A549 (cell line): ENCODE results near the gene PGBD5. TPM values are rescaled to one million over a fixed set of nuclear protein-coding genes. Genes with fewer than 3 reads are reported as not detected.

Experiments
- ATAC-seq, 2 experiments: fragments of 200-7000 bp in 1 of 2; fragments of >200 bp in 1 of 2; cut with Nextera tagmentation in 1 of 2; cut with Tn5 transposase in 1 of 2; 3 replicates each; pipeline versions ENCODE4 v1.8.0 to v1.9.1; 2018 to 2020; ENCODE audit warnings: mild to moderate bottlenecking in 1 of 2, moderate library complexity in 1 of 2
- CTCF ChIA-PET: fragments of 300-600 bp; sonication (Branson Sonifier 250); formaldehyde crosslinking; extraction: SDS; loops from one replicate; lab custom pipeline; 2021; ENCODE audit warnings: antibody characterized with exemption, inconsistent platforms; lab: Yijun Ruan, JAX
- POLR2A ChIA-PET: fragments of 350-600 bp; formaldehyde crosslinking; extraction: SDS; loops from one replicate; lab custom pipeline; 2021; ENCODE audit warnings: antibody characterized with exemption, inconsistent platforms; lab: Yijun Ruan, JAX
- DNase-seq, 2 experiments: peaks; one replicate each; pipeline versions ENCODE4 v3.0.0 to v3.0.0-alpha.2; 2011 to 2016; ENCODE audit warnings: low read depth in 1 of 2, low spot score in 1 of 2
- FAIRE-seq: peaks from 2 replicates; lab custom pipeline; 2011; peaks lifted over from hg19 to GRCh38; lab: Jason Lieb, UNC
- H3K27ac ChIP-seq, 2 experiments: fragments of >200 bp; sonication (Bioruptor Twin); formaldehyde crosslinking; 3 replicates each; pipeline ENCODE4 v1.5.1; 2016 to 2017
- H3K4me1 ChIP-seq: fragments of >200 bp; sonication (Bioruptor Twin); formaldehyde crosslinking; 3 replicates; pipeline ENCODE4 v1.6.1; 2016
- H3K4me2 ChIP-seq: fragments of >200 bp; sonication (Bioruptor Twin); formaldehyde crosslinking; 3 replicates; pipeline ENCODE4 v1.6.1; 2016
- H3K4me3 ChIP-seq: fragments of >200 bp; sonication (Bioruptor Twin); formaldehyde crosslinking; 3 replicates; pipeline ENCODE4 v1.5.1; 2016
- H3K9me3 ChIP-seq: fragments of >200 bp; sonication (Bioruptor Twin); formaldehyde crosslinking; 3 replicates; pipeline ENCODE4 v1.6.1; 2016
- BCL3 ChIP-seq: fragments of >200 bp; sonication (Bioruptor Twin); formaldehyde crosslinking; IDR thresholded peaks from 3 replicates; pipeline ENCODE4 v1.6.1; 2016
- BHLHE40 ChIP-seq: IDR thresholded peaks from 2 replicates; pipeline ENCODE4 v1.6.1; 2012; ENCODE audit warnings: low read depth, low read length, inconsistent platforms
- CBX8 ChIP-seq: fragments of 200-600 bp; sonication (generic); IDR thresholded peaks from 2 replicates; pipeline ENCODE4 v1.6.1; 2016
- CHD2 ChIP-seq: fragments of 150-350 bp; IDR thresholded peaks from 2 replicates; pipeline ENCODE4 v1.6.1; 2014; ENCODE audit warnings: low read length; ENCODE audit not compliant: partially characterized antibody
- EHF ChIP-seq: fragments of 250-450 bp; sonication (Bioruptor Pico); IDR thresholded peaks from 2 replicates; pipeline ENCODE4 v1.5.0; 2020; ENCODE audit warnings: mild to moderate bottlenecking
- EHMT2 ChIP-seq: fragments of 200-600 bp; sonication (generic); IDR thresholded peaks from 2 replicates; pipeline ENCODE4 v1.6.1; 2016; ENCODE audit warnings: antibody characterized with exemption, low read depth, mild to moderate bottlenecking, moderate library complexity
- EP300 ChIP-seq, 2 experiments: fragments of >200 bp; sonication (Bioruptor Twin); formaldehyde crosslinking; IDR thresholded peaks; 2 replicates in 1 of 2; 3 replicates in 1 of 2; pipeline ENCODE4 v1.6.1; 2016 to 2017
- FOSB ChIP-seq: fragments of 250-450 bp; sonication (Bioruptor Pico); IDR thresholded peaks from 2 replicates; pipeline ENCODE4 v1.5.0; 2020; ENCODE audit warnings: mild to moderate bottlenecking, moderate library complexity
- FOXS1 ChIP-seq: fragments of 250-450 bp; sonication (Bioruptor Pico); IDR thresholded peaks from 2 replicates; pipeline ENCODE4 v1.5.0; 2020; ENCODE audit warnings: mild to moderate bottlenecking, moderate library complexity
- GATA3 ChIP-seq: IDR thresholded peaks from 2 replicates; pipeline ENCODE4 v1.6.1; 2012; ENCODE audit warnings: borderline replicate concordance
- HDAC2 ChIP-seq: fragments of 200-600 bp; sonication (generic); IDR thresholded peaks from 2 replicates; pipeline ENCODE4 v1.6.1; 2016
- HMGXB4 ChIP-seq: fragments of 250-450 bp; sonication (Bioruptor Pico); IDR thresholded peaks from 2 replicates; pipeline ENCODE4 v1.5.0; 2021; ENCODE audit warnings: mild to moderate bottlenecking, moderate library complexity, borderline replicate concordance
- HOXB5 ChIP-seq: fragments of 250-450 bp; sonication (Bioruptor Pico); IDR thresholded peaks from 2 replicates; pipeline ENCODE4 v1.5.0; 2020; ENCODE audit warnings: mild to moderate bottlenecking, moderate library complexity
- JUNB ChIP-seq: fragments of >200 bp; sonication (Bioruptor Twin); formaldehyde crosslinking; IDR thresholded peaks from 2 replicates; pipeline ENCODE4 v1.6.1; 2016
- MAZ ChIP-seq: fragments of 150-350 bp; IDR thresholded peaks from 2 replicates; pipeline ENCODE4 v1.6.1; 2014; ENCODE audit warnings: antibody characterized with exemption, low read depth, low read length, borderline replicate concordance
- MYC ChIP-seq: IDR thresholded peaks from 2 replicates; pipeline ENCODE4 v1.6.1; 2012; ENCODE audit warnings: mild to moderate bottlenecking, inconsistent platforms, low read length, improper control_type of control experiment, borderline replicate concordance
- NFE2L2 ChIP-seq: fragments of 150-350 bp; conservative IDR thresholded peaks from 2 replicates; pipeline ENCODE4 v1.6.1; 2014; ENCODE audit warnings: low read length
- NR3C1 ChIP-seq: fragments of >200 bp; sonication (Bioruptor Twin); formaldehyde crosslinking; IDR thresholded peaks from 3 replicates; pipeline ENCODE4 v1.6.1; 2017
- SMC3 ChIP-seq: fragments of >200 bp; sonication (Bioruptor Twin); formaldehyde crosslinking; IDR thresholded peaks from 3 replicates; pipeline ENCODE4 v1.6.1; 2018; ENCODE audit warnings: inconsistent platforms
- SREBF2 ChIP-seq: fragments of 450-650 bp; IDR thresholded peaks from 2 replicates; pipeline ENCODE4 v1.6.1; 2014; ENCODE audit warnings: mild to moderate bottlenecking, moderate library complexity
- TP53 ChIP-seq: fragments of 250-450 bp; sonication (Bioruptor Pico); IDR thresholded peaks from 2 replicates; pipeline ENCODE4 v1.5.0; 2021; ENCODE audit warnings: mild to moderate bottlenecking, moderate library complexity
- USF2 ChIP-seq: fragments of 450-650 bp; IDR thresholded peaks from 2 replicates; pipeline ENCODE4 v1.6.1; 2014; ENCODE audit warnings: antibody characterized with exemption
- ZC3H11A ChIP-seq: fragments of 450-650 bp; IDR thresholded peaks from 2 replicates; pipeline ENCODE4 v1.6.1; 2014; ENCODE audit warnings: antibody characterized with exemption, mild to moderate bottlenecking
- ZFP36 ChIP-seq: fragments of 450-650 bp; IDR thresholded peaks from 2 replicates; pipeline ENCODE4 v1.6.1; 2014; ENCODE audit warnings: borderline replicate concordance; ENCODE audit not compliant: partially characterized antibody
- ZNF302 ChIP-seq: fragments of 250-450 bp; sonication (Bioruptor Pico); IDR thresholded peaks from 2 replicates; pipeline ENCODE4 v1.9.0; 2021; ENCODE audit warnings: inconsistent platforms, mild to moderate bottlenecking, moderate library complexity
- WGBS: methylation state at CpG from one replicate; pipeline ENCODE4 v1.1.6; 2017; ENCODE audit errors: missing lambda C conversion rate; 5-methylcytosine and 5-hydroxymethylcytosine counted together
- polyA plus RNA-seq, 4 experiments: library from polyadenylated mRNA; depleted of rRNA in 3 of 4; stranded (reverse); fragments of >200 nt; fragmentation: RNase III in 1 of 4; extraction: RNeasy Plus Mini Kit Qiagen cat#74134 plus additional on column Dnase treatment in 1 of 4; gene quantifications; 2 replicates in 3 of 4; 3 replicates in 1 of 4; pipeline ENCODE4 v1.2.3, GENCODE V29; 2011 to 2017

The PGBD5 gene
- polyA plus RNA-seq, 2 of the 4 experiments (the other 2 are of a cell fraction) = 0.04 to 0.66 TPM

GRCh38 chr1:230391776-230392535 is 34.2 kb downstream of the PGBD5 start:
- Histone ChIP-seq H3K4me3 (no peak overlapping the region), H3K9me3 (no peaks in the 10 kb centered on the region), H3K4me1 (no peaks in the 10 kb centered on the region), H3K4me2 (no peak overlapping the region), H3K27ac (no peak overlapping the region)
- ChIA-PET CTCF (interaction anchor here (0.5 kb wide), 1 partner anchor 79 kb away, joined by 3 read pairs; no protein-coding TSS in a partner anchor), POLR2A (no interaction called here)
- 42% methylated on average over 20 of the region's 20 CpGs for WGBS
- DNase-seq = no peak
- ATAC-seq = peak in 1 of 2 experiments; percentile 29; a peak in 3 of 6 replicates
- FAIRE-seq = no peak
- TF ChIP-seq EHMT2 (no peak), JUNB (no peak), SMC3 (no peak), FOXS1 (CRISPR knock-in tag) (no peak), NFE2L2 (no peak), SREBF2 (no peak), MAZ (no peak), ZC3H11A (no peak), HOXB5 (CRISPR knock-in tag) (no peak), NR3C1 (no peak), HMGXB4 (CRISPR knock-in tag) (no peak), ZFP36 (no peak), EP300 (IDR thresholded peaks at IDR 0.05) (no peak), CBX8 (no peak), FOSB (CRISPR knock-in tag) (no peak), USF2 (no peak), TP53 (CRISPR knock-in tag) (no peak), GATA3 (no peak), BHLHE40 (no peak), CHD2 (no peak)

- Histone ChIP-seq H3K4me2 (no peak overlapping the region), H3K4me3 (no peak overlapping the region), H3K27ac (no peak overlapping the region), H3K9me3 (no peaks in the 10 kb centered on the region), H3K4me1 (no peaks in the 10 kb centered on the region)
- ATAC-seq (no peak), DNase-seq (no peak), FAIRE-seq (no peak)
- POLR2A ChIA-PET = no interaction called here
- no peak for TF ChIP-seq MYC
- TF ChIP-seq ZNF302 = no peak
- no peak for TF ChIP-seq HDAC2
- TF ChIP-seq MAZ = no peak
- no peak for TF ChIP-seq BCL3
- no peak for TF ChIP-seq EHF
- 46% methylated on average over 2 of the region's 2 CpGs for WGBS
- CTCF ChIA-PET = no interaction called here
These were observed 35.8 kb downstream of the PGBD5 start for GRCh38 chr1:230390371-230390770.
